CD4-positive, alpha-beta T cell (primary cell): ENCODE measurements around the gene GGTLC2. TPM values are rescaled to one million over a fixed set of nuclear protein-coding genes. Genes with fewer than 3 reads are reported as not detected.
"Not testable (repeated sequence)": the region's sequence is repeated elsewhere in the genome, so short reads cannot be mapped to it uniquely, and the experiment has no call there.

Experiments used
- ATAC-seq: fragments of 200-7000 bp; cut with Tn5 transposase; one replicate; pipeline ENCODE4 v1.10.0; 2022; ENCODE audit warnings: mild to moderate bottlenecking; ENCODE audit not compliant: poor library complexity
- CTCF ChIA-PET: fragments of 350-600 bp; sonication (Branson Sonifier 250); formaldehyde crosslinking; loops from one replicate; lab custom pipeline; 2021; ENCODE audit warnings: antibody characterized with exemption, inconsistent platforms; lab: Charles Lee
- POLR2A ChIA-PET: fragments of 350-600 bp; sonication (Branson Sonifier 250); formaldehyde crosslinking; loops from one replicate; lab custom pipeline; 2021; ENCODE audit warnings: antibody characterized with exemption, inconsistent platforms; lab: Charles Lee
- DNase-seq, 14 experiments: peaks; one replicate each; pipeline ENCODE4 v3.0.0-alpha.2; 2013 to 2020; ENCODE audit warnings: mixed read lengths in 2 of 14
- H3K27ac ChIP-seq, 2 donors: one replicate each; pipeline versions ENCODE4 v1.5.1 to v1.7.0; 2013; ENCODE audit warnings: low read length in 2 of 2, low read depth in 1 of 2, mild to moderate bottlenecking in 1 of 2
- H3K27me3 ChIP-seq, 2 experiments: 1 replicate in 1 of 2; 2 replicates in 1 of 2; pipeline versions ENCODE4 v1.6.1 to v1.7.0; 2013; ENCODE audit warnings: low read length in 2 of 2, control low read depth in 1 of 2, mild to moderate bottlenecking in 1 of 2, moderate library complexity in 1 of 2; ENCODE audit not compliant: insufficient read depth in 2 of 2, control insufficient read depth in 1 of 2
- H3K36me3 ChIP-seq: one replicate; pipeline ENCODE4 v1.6.1; 2013; ENCODE audit warnings: low read length, control low read depth; ENCODE audit not compliant: insufficient read depth
- H3K4me1 ChIP-seq: one replicate; pipeline ENCODE4 v1.6.1; 2013; ENCODE audit warnings: low read length, control low read depth; ENCODE audit not compliant: insufficient read depth
- H3K4me3 ChIP-seq: one replicate; pipeline ENCODE4 v1.5.1; 2013; ENCODE audit warnings: mild to moderate bottlenecking, low read length, moderate library complexity
- H3K9me3 ChIP-seq, 2 experiments: 1 replicate in 1 of 2; 2 replicates in 1 of 2; pipeline versions ENCODE4 v1.6.1 to v1.7.0; 2013; ENCODE audit warnings: low read length in 2 of 2, mild to moderate bottlenecking in 2 of 2, control low read depth in 1 of 2, moderate library complexity in 1 of 2; ENCODE audit not compliant: control insufficient read depth in 1 of 2, insufficient read depth in 1 of 2
- H3K27ac Mint-ChIP-seq: one replicate; pipeline ENCODE4 v1.8.0; 2020; ENCODE audit warnings: mixed read lengths
- H3K27me3 Mint-ChIP-seq: one replicate; pipeline ENCODE4 v1.8.0; 2021; ENCODE audit warnings: mixed read lengths
- H3K36me3 Mint-ChIP-seq: one replicate; pipeline ENCODE4 v1.8.0; 2021; ENCODE audit warnings: low read depth, mixed read lengths
- H3K4me1 Mint-ChIP-seq: one replicate; pipeline ENCODE4 v1.8.0; 2021; ENCODE audit warnings: low read depth, mixed read lengths
- H3K4me3 Mint-ChIP-seq: one replicate; pipeline ENCODE4 v1.8.0; 2020; ENCODE audit warnings: mild to moderate bottlenecking, mixed read lengths
- H3K9me3 Mint-ChIP-seq: one replicate; pipeline ENCODE4 v1.8.0; 2020; ENCODE audit warnings: mixed read lengths
- intact Hi-C, 2 experiments: fragments of 100-400 bp; cut with DNase I in 1 of 2; cut with micrococcal nuclease in 1 of 2; formaldehyde crosslinking; loops; one replicate each; pipeline versions ENCODE4 v1.15.1 to v1.9.0; 2023 to 2025; cut with DNase I, micrococcal nuclease
- polyA plus RNA-seq, 2 donors: library from polyadenylated mRNA; unstranded; fragments of 120-200 nt; gene quantifications; one replicate each; pipeline ENCODE4 v1.2.1, GENCODE V29; 2013
- total RNA-seq, 174 experiments: library from RNA in 2 of 174; stranded (reverse) in 2 of 174; gene quantifications; one replicate each; pipeline ENCODE4 v1.2.3 and lab custom pipeline; 2021 to 2026
- TF ChIP-seq, protein P1 (sequence below): fragments of 200-600 bp; IDR thresholded peaks from one replicate; pipeline ENCODE4 v1.8.0; 2022; ENCODE audit warnings: antibody characterized with exemption, mild to moderate bottlenecking

GGTLC2 gene
- total RNA-seq = not detected
- polyA plus RNA-seq (2013, experiment 1 of 2) = not detected
- not detected for polyA plus RNA-seq (2013, experiment 2 of 2)
- total RNA-seq (lab: John Stamatoyannopoulos, UW) = 0 to 0.09 (median 0) reads per million in 172 experiments

DNA sequence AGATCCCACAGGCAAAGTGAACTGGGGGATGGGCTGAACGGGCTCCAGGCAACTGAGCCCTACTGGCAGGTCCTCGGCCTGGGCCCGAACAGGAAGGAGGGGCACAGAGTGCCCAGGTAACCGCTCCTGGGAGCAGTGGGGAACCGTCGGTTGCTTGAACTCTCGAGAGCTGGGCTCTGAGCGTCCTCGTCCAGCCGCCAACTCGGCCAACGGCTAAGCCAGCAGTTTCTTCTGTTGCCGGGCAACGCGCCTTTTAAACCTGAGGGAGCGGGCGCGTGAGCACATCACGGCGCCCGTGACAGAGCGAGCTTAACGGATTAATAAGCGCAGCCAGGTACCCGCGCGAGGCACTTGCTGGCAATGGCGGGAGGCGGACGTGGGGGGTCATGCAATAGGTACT is at the start of gene GGTLC2:
GGTLC2 (plus strand) TSS at position 301 of the 400 bp plus-strand sequence. CDS start 1,732 bp downstream, outside the sequence.
- H3K27ac Mint-ChIP-seq, intact Hi-C loops, ATAC-seq, H3K4me1 ChIP-seq, H3K27me3 Mint-ChIP-seq, H3K4me3 Mint-ChIP-seq, H3K4me3 ChIP-seq, H3K9me3 ChIP-seq, H3K27me3 ChIP-seq, POLR2A ChIA-PET, H3K9me3 Mint-ChIP-seq, H3K4me1 Mint-ChIP-seq, H3K36me3 ChIP-seq, DNase-seq, CTCF ChIA-PET, H3K27ac ChIP-seq, H3K36me3 Mint-ChIP-seq: not testable (repeated sequence)

DNA sequence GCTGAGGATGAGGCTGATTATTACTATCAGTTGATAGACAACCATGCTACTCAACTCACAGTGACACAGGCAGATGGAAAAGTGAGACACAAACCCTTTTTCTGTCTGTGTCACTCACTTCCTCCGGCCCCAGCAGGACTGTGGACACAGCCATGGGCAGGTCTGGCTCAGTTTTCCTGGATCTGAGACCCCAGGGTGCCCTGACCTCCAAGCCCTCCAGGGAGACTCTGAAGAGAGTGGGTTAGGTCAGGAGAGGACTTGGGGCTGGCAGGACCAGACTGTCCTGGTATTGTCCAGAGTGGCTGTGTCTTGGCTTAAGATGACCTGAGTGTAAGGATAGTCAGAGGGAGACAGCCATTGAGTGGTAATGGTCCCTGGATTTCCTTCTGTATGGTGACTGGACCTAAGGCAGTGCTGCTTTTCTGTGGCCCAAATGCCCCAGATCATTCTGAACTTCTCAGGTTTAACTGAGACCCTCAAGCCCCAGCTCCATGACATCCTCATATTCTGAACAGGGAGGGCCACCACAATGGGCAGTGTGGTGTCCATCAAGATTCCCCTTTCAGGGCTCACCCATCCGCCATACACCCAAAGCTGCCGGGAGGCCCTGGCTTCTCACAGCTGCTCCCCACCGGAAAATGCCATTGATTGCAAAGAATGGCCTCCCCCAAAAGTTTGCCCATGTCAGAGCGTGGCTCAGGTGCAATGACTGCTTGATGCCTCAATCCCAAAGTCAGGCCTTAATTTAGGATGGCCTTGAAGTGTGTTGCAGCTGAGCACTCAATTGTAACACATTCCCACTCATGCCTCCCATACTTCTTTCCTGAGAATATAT is 49.2 kb upstream of the GGTLC2 start:
- POLR2A ChIA-PET = no interaction called here

DNA sequence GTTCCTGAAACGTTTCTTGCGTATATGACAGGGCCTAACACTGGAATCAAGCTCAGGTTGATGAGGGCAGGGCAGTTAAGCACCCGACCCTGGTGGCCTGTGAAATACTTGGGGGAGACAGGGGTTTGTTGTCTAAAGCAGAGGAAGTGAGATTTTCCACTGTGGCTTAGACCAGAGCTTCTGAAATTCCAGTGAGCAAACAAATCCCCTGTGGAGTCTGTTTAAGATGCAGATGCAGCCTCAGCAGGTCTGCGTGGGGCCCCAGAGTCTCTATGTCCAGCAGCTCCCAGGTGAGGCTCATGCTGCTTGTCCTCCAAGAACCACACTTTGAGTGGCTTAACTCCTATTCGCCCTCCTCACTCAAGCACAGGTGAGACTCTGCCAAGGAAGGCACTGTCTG is 46.3 kb upstream of the GGTLC2 start:
- ATAC-seq = no peak
- CTCF ChIA-PET = interaction anchor here (1.1 kb wide), 1 partner anchor 12 kb away, joined by 3 read pairs; no protein-coding TSS in a partner anchor
- H3K27ac Mint-ChIP-seq = no peak overlapping the region

More for the DNA sequence above, 49.2 kb upstream of the GGTLC2 start:
- Histone ChIP-seq H3K27ac (no peak overlapping the region), H3K4me3 (no peak overlapping the region), H3K36me3 (no peaks in the 10 kb centered on the region), H3K9me3 (no peaks in the 10 kb centered on the region), H3K27me3 (peaks cover 0 to 1% of the 10 kb centered on the region in 2 experiments), H3K4me1 (peaks cover 3% of the 10 kb centered on the region)
- Mint-ChIP-seq H3K36me3 (no peaks in the 10 kb centered on the region), H3K4me3 (no peak overlapping the region), H3K27me3 (peaks cover 6% of the 10 kb centered on the region), H3K4me1 (no peaks in the 10 kb centered on the region), H3K9me3 (no peaks in the 10 kb centered on the region), H3K27ac (no peak overlapping the region)
- CTCF ChIA-PET = no interaction called here
- TF ChIP-seq, protein P1, sequence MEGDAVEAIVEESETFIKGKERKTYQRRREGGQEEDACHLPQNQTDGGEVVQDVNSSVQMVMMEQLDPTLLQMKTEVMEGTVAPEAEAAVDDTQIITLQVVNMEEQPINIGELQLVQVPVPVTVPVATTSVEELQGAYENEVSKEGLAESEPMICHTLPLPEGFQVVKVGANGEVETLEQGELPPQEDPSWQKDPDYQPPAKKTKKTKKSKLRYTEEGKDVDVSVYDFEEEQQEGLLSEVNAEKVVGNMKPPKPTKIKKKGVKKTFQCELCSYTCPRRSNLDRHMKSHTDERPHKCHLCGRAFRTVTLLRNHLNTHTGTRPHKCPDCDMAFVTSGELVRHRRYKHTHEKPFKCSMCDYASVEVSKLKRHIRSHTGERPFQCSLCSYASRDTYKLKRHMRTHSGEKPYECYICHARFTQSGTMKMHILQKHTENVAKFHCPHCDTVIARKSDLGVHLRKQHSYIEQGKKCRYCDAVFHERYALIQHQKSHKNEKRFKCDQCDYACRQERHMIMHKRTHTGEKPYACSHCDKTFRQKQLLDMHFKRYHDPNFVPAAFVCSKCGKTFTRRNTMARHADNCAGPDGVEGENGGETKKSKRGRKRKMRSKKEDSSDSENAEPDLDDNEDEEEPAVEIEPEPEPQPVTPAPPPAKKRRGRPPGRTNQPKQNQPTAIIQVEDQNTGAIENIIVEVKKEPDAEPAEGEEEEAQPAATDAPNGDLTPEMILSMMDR = no peak
- ATAC-seq (no peak), DNase-seq (no peak)
- intact Hi-C loops = loop anchor here (2.0 to 10.0 kb wide), 3 partner anchors 92 to 362 kb away; partner anchors contain the start of gene IGLL5 (in 1 of the 2)

More for the DNA sequence above, 46.3 kb upstream of the GGTLC2 start:
- no peak overlapping the region for H3K4me3 Mint-ChIP-seq
- H3K27me3 ChIP-seq = no peaks in the 10 kb centered on the region
- no peak for DNase-seq
- H3K36me3 ChIP-seq = no peaks in the 10 kb centered on the region
- TF ChIP-seq, protein P1 = no peak
- POLR2A ChIA-PET = no interaction called here
- peaks cover 3% of the 10 kb centered on the region for H3K4me1 ChIP-seq
- H3K4me1 Mint-ChIP-seq = no peaks in the 10 kb centered on the region
- H3K9me3 ChIP-seq = no peaks in the 10 kb centered on the region
- H3K27me3 Mint-ChIP-seq = peaks cover 13% of the 10 kb centered on the region
- H3K27ac ChIP-seq = no peak overlapping the region
- no peaks in the 10 kb centered on the region for H3K9me3 Mint-ChIP-seq
- H3K4me3 ChIP-seq = no peak overlapping the region
- no peaks in the 10 kb centered on the region for H3K36me3 Mint-ChIP-seq
- intact Hi-C loops = loop anchor here in 1 of 2 experiments (10.0 kb wide), 1 partner anchor 287 kb away; the partner anchor contains the start of gene IGLL5
